Urothelium cell line (cell line): Measurements from ENCODE around the gene ZC3H7A.

Experiments
- DNase-seq: peaks from one replicate; pipeline ENCODE4 v3.0.0; 2011; ENCODE audit warnings: low spot score, mixed read lengths
- FAIRE-seq: peaks from 2 replicates; lab custom pipeline; 2011; peaks lifted over from hg19 to GRCh38; lab: Jason Lieb, UNC

The ZC3H7A gene

DNA sequence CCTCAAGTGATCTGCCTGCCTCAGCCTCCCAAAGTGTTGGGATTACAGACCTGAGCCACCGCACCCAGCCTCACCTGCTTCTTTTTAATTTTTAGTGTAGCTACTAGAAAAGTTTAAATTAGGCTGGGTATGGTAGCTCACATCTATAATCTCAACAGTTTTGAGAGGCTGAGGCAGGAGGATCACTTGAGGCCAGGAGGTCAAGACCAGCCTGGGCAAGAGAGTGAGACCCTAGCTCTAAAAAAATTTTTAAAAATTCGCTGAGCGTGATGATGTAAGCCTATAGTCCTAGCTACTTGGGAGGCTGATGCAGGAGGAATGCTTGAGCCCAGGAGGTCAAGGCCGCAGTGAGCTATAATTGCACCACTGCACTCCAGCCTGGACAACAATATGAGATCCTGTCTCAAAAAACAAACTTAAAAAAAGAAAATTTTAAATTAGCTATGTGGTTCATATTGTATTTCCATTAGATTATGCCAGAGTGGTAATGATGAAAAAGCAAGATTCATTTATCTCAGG lies 89.3 kb downstream of the ZC3H7A start:
- DNase-seq (no peak), FAIRE-seq (no peak)

DNA sequence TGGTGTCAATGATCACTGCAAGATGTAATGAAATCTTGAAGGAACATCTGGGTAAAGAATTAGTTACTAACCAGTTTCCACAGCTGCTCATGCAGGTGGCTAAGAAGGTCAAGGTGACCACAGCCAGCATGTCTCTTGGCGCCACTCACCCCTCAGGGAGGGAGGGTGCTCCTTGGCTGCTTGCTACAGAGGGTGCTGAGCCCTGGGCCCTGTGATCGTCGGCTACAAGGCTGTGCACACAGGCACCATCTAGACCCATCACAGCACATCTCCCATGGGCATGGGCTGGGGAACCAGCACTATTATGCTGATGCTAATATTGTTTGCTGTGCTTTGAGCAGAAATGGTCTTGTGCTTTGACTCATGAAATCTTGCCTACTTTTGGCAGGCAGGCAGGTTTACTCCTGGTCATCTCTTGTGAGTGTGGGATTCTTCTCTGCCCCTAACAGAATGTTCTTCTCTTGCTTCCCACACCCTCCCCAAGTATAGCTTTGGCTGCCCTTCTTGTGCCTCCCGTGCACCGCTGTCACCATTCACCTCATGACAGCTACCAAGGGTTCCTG lies 90.8 kb downstream of the ZC3H7A start:
- FAIRE-seq (no peak), DNase-seq (no peak)

DNA sequence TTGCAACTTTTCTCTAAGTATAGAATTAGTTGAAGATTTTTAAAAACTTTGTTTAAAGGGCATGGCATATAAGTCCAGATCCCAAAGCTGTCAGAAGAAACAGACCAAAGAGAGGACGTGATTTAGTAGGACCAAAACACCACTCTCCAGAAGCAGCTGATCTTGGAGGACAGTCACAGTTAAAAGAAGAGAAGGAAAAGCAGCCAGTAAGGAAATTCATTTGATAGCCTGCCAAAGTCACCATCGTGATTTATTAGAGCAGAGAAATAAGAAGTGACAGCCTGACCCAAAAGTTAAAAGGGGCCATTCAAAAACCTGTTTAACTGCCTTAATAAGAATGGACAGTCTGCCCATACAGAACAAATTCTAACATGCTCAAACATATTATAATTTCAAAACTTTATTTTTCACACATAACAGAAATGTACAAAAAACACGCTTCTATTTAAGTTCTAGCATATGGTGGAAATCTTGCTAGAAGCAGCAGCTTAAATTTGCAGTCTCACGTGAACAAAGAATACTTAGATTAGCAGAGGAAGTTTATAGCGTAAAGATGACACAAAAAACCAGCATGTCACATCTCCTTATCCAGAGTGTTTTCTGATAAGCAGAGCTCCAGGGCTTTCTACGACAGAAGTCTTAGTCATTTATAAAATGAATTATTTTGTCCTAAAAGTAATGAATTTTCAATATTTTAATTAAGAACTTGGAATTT lies 91.6 kb downstream of the ZC3H7A start:
- no peak for DNase-seq
- no peak for FAIRE-seq
